ENCODE data around the gene TEX14.

Gene TEX14

GRCh38 chr17:58677194-58677880 is 14.5 kb downstream of the TEX14 start:
- FAIRE-seq: no peak
- DNase-seq (ENCODE audit: insufficient read length, low spot score): no peak
- TF ChIP-seq SPI1 (IDR thresholded peaks at IDR 0.05; ENCODE audit: low read depth, low read length) (no peak), POU2F2 (IDR thresholded peaks at IDR 0.05; ENCODE audit: low read depth, low read length) (no peak), POLR2A (IDR thresholded peaks at IDR 0.05; ENCODE audit: low read depth, low read length) (no peak), TAF1 (IDR thresholded peaks at IDR 0.05; ENCODE audit: low read depth, low read length) (no peak), PAX5 (IDR thresholded peaks at IDR 0.05; ENCODE audit: insufficient read depth, low read length, severe bottlenecking) (no peak), POLR2AphosphoS5 (IDR thresholded peaks at IDR 0.05; ENCODE audit: low read depth, low read length) (no peak)

GRCh38 chr17:58671969-58672368 is 19.9 kb downstream of the TEX14 start:
- FAIRE-seq: no peak
- TF ChIP-seq POU2F2 (IDR thresholded peaks at IDR 0.05; ENCODE audit: low read depth, low read length) (no peak), POLR2A (IDR thresholded peaks at IDR 0.05; ENCODE audit: low read depth, low read length) (no peak), POLR2AphosphoS5 (IDR thresholded peaks at IDR 0.05; ENCODE audit: low read depth, low read length) (no peak)
- no peak for DNase-seq (ENCODE audit: insufficient read length, low spot score)

DNA sequence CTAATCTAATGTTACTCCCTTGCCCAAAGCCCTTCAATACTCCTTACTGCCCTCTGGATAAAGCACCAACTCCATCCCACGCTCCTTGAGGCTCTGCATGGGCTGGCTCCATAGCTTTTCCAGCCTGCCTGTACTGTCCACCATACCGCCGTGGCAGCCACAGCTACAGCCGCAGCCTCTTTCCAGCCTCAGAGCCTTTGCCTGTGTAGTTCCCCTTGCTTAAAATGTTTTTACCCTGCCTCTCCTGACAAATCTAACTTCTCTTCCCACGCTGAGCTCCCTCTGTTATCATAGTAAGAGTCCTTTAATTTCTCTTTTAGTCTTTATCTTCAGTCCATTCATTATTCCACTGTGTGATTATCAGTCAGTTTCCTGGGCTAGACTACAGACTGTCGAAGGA is 22.0 kb downstream of the TEX14 start:
- FAIRE-seq (no peak), DNase-seq (ENCODE audit: insufficient read length, low spot score) (no peak)
- TF ChIP-seq SPI1 (IDR thresholded peaks at IDR 0.05; ENCODE audit: low read depth, low read length): no peak
- TF ChIP-seq POLR2AphosphoS5 (IDR thresholded peaks at IDR 0.05; ENCODE audit: low read depth, low read length): no peak
- TF ChIP-seq POU2F2 (IDR thresholded peaks at IDR 0.05; ENCODE audit: low read depth, low read length): no peak
- no peak for TF ChIP-seq PAX5 (IDR thresholded peaks at IDR 0.05; ENCODE audit: insufficient read depth, low read length, severe bottlenecking)
- TF ChIP-seq TAF1 (IDR thresholded peaks at IDR 0.05; ENCODE audit: low read depth, low read length): no peak
- no peak for TF ChIP-seq POLR2A (IDR thresholded peaks at IDR 0.05; ENCODE audit: low read depth, low read length)

DNA sequence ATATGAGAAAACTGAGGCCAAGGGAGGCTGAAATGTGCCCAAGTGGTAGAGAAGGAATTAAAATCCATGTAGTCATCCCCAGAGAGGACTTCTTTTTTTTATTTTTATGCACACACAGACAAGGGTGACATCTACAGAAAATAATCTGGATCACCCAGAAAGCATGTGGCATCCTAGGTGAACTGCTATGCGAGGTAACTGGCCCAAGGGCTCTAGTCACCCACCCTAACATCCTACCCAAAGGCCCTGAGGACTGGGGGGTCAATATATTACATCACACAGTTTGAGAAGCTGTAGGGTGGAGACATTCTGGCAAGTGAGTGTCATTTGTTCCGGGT is 23.3 kb downstream of the TEX14 start:
- DNase-seq (ENCODE audit: insufficient read length, low spot score) (no peak), FAIRE-seq (no peak)
- TF ChIP-seq SPI1 (IDR thresholded peaks at IDR 0.05; ENCODE audit: low read depth, low read length) (no peak), TAF1 (IDR thresholded peaks at IDR 0.05; ENCODE audit: low read depth, low read length) (no peak), PAX5 (IDR thresholded peaks at IDR 0.05; ENCODE audit: insufficient read depth, low read length, severe bottlenecking) (no peak), POU2F2 (IDR thresholded peaks at IDR 0.05; ENCODE audit: low read depth, low read length) (no peak), POLR2AphosphoS5 (IDR thresholded peaks at IDR 0.05; ENCODE audit: low read depth, low read length) (no peak), POLR2A (IDR thresholded peaks at IDR 0.05; ENCODE audit: low read depth, low read length) (no peak)

DNA sequence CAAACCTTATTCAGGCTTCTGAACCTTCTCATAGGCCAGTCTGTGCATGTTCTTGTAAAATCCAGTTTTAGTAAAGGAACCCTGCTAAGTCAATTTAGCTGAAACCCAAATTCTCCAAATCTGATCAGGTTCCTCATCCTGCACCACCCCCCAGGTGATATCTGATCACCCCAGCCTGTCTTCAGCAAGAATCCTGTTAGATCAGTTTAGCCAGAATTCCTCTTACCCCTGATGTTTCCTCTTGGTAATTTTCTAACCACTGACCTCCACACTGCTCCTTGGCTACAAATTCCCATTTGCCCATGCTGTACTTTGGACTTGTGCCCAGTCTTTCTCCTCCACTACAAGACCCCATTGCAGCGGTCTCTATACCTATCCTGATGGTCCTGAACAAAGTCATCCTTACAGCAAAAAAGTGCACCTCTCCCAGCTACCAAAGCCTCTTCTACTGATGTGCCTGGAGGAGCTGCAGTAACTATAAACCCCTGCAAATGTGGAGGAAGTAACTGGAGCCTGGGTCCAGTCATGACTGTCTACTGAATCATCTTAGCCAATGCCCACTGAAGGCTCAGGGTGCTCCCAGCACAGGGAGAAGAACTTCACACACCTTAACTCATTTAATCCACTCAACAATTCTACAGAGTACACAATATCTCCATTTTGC is 23.8 kb downstream of the TEX14 start:
- no peak for DNase-seq (ENCODE audit: insufficient read length, low spot score)
- TF ChIP-seq SPI1 (IDR thresholded peaks at IDR 0.05; ENCODE audit: low read depth, low read length) (no peak), TAF1 (IDR thresholded peaks at IDR 0.05; ENCODE audit: low read depth, low read length) (no peak), POLR2AphosphoS5 (IDR thresholded peaks at IDR 0.05; ENCODE audit: low read depth, low read length) (no peak), POU2F2 (IDR thresholded peaks at IDR 0.05; ENCODE audit: low read depth, low read length) (no peak)
- FAIRE-seq: no peak

GRCh38 chr17:58666858-58667267 is 25.0 kb downstream of the TEX14 start:
- DNase-seq (ENCODE audit: insufficient read length, low spot score) (no peak), FAIRE-seq (peak; percentile 16)
- no peak for TF ChIP-seq POU2F2 (IDR thresholded peaks at IDR 0.05; ENCODE audit: low read depth, low read length)
- TF ChIP-seq PAX5 (IDR thresholded peaks at IDR 0.05; ENCODE audit: insufficient read depth, low read length, severe bottlenecking): no peak
- no peak for TF ChIP-seq POLR2AphosphoS5 (IDR thresholded peaks at IDR 0.05; ENCODE audit: low read depth, low read length)
- TF ChIP-seq SPI1 (IDR thresholded peaks at IDR 0.05; ENCODE audit: low read depth, low read length): peak; percentile 22; the same call in 1 of the 2 replicates
- TF ChIP-seq TAF1 (IDR thresholded peaks at IDR 0.05; ENCODE audit: low read depth, low read length): no peak
- no peak for TF ChIP-seq POLR2A (IDR thresholded peaks at IDR 0.05; ENCODE audit: low read depth, low read length)

- DNase-seq (ENCODE audit: insufficient read length, low spot score) (no peak), FAIRE-seq (no peak)
- TF ChIP-seq PAX5 (IDR thresholded peaks at IDR 0.05; ENCODE audit: insufficient read depth, low read length, severe bottlenecking) (no peak), POLR2A (IDR thresholded peaks at IDR 0.05; ENCODE audit: low read depth, low read length) (no peak), POU2F2 (IDR thresholded peaks at IDR 0.05; ENCODE audit: low read depth, low read length) (no peak), TAF1 (IDR thresholded peaks at IDR 0.05; ENCODE audit: low read depth, low read length) (no peak), SPI1 (IDR thresholded peaks at IDR 0.05; ENCODE audit: low read depth, low read length) (no peak), POLR2AphosphoS5 (IDR thresholded peaks at IDR 0.05; ENCODE audit: low read depth, low read length) (no peak)
Measured at GRCh38 chr17:58665946-58666857, 25.6 kb downstream of the TEX14 start.

DNA sequence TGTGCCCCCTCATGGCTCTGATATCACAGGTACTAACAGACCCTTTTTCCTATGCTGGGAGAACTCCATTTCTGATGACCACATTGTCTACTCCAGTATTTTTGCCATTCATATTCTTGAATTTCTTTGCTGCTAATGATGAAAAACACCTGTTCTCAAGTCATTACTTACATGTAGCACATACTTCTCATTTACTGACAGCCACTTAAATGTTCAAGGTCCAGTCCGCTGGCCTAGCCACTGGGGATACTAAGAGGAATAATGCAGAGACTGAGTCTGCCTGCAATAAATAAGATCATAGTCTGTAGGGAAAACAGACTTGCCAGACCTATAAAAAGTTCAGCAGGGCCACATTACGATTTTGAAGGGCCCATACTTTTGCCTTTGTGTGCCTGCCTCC is 27.5 kb downstream of the TEX14 start:
- DNase-seq (ENCODE audit: insufficient read length, low spot score): no peak
- TF ChIP-seq POU2F2 (IDR thresholded peaks at IDR 0.05; ENCODE audit: low read depth, low read length): no peak
- TF ChIP-seq PAX5 (IDR thresholded peaks at IDR 0.05; ENCODE audit: insufficient read depth, low read length, severe bottlenecking): no peak
- no peak for TF ChIP-seq POLR2AphosphoS5 (IDR thresholded peaks at IDR 0.05; ENCODE audit: low read depth, low read length)
- TF ChIP-seq POLR2A (IDR thresholded peaks at IDR 0.05; ENCODE audit: low read depth, low read length): no peak
- TF ChIP-seq SPI1 (IDR thresholded peaks at IDR 0.05; ENCODE audit: low read depth, low read length): no peak
- TF ChIP-seq TAF1 (IDR thresholded peaks at IDR 0.05; ENCODE audit: low read depth, low read length): no peak
- no peak for FAIRE-seq

GRCh38 chr17:58661499-58661898 is 30.3 kb downstream of the TEX14 start:
- FAIRE-seq (no peak), DNase-seq (ENCODE audit: insufficient read length, low spot score) (no peak)
- no peak for TF ChIP-seq POU2F2 (IDR thresholded peaks at IDR 0.05; ENCODE audit: low read depth, low read length)
- no peak for TF ChIP-seq POLR2AphosphoS5 (IDR thresholded peaks at IDR 0.05; ENCODE audit: low read depth, low read length)
- TF ChIP-seq POLR2A (IDR thresholded peaks at IDR 0.05; ENCODE audit: low read depth, low read length): no peak
- no peak for TF ChIP-seq PAX5 (IDR thresholded peaks at IDR 0.05; ENCODE audit: insufficient read depth, low read length, severe bottlenecking)
- no peak for TF ChIP-seq TAF1 (IDR thresholded peaks at IDR 0.05; ENCODE audit: low read depth, low read length)
- no peak for TF ChIP-seq SPI1 (IDR thresholded peaks at IDR 0.05; ENCODE audit: low read depth, low read length)
